ENCODE data around the gene VEZT.
A peak's percentile ranks its signal among the peaks of the same experiment; 100 is the strongest.

VEZT gene, protein sequence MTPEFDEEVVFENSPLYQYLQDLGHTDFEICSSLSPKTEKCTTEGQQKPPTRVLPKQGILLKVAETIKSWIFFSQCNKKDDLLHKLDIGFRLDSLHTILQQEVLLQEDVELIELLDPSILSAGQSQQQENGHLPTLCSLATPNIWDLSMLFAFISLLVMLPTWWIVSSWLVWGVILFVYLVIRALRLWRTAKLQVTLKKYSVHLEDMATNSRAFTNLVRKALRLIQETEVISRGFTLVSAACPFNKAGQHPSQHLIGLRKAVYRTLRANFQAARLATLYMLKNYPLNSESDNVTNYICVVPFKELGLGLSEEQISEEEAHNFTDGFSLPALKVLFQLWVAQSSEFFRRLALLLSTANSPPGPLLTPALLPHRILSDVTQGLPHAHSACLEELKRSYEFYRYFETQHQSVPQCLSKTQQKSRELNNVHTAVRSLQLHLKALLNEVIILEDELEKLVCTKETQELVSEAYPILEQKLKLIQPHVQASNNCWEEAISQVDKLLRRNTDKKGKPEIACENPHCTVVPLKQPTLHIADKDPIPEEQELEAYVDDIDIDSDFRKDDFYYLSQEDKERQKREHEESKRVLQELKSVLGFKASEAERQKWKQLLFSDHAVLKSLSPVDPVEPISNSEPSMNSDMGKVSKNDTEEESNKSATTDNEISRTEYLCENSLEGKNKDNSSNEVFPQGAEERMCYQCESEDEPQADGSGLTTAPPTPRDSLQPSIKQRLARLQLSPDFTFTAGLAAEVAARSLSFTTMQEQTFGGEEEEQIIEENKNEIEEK

DNA sequence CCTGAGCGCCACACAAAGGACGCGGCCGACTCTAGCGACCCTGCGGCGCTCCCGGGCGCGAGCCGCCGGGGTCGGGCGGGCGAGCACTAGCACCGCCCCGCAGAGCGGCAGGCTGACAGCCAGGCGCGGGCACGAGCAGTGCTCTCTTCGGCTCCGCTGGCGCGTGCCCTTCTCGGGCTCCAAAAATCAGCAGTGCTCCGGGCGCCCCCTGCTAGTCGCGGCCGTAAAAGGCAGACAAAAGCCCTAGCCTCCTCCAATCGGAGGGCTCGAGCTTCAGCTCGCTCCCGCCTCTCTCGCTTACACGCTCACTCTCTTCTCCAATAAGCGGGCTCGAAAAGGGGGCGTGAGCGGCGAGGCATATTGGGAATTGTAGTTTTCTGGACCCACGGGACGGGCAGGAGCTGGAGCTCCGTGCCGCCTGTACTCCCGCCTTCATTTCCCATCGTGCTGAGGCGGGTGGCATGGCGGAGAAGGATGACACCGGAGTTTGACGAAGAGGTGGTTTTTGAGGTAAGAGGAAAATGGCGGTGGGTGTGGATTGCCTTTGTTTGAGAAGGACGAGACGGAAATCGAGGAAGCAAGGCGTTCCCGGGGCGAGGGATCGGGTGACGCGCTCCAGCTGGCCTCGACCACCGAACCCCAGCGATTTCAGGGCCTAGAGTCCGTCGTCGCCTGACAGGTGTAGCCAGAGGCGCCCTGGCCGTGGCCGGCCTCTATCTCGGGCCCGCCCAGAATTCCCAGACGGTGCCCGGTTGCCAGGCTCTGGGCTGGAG lies at the start of gene VEZT, which contains the start of gene FGD6:
VEZT (plus strand) TSS at position 431 of the 773 bp plus-strand sequence; CDS start at position 475, 44 bp downstream.
FGD6 (minus strand) TSS at position 91 of the 773 bp plus-strand sequence. CDS start 227 bp downstream, outside the sequence.
- in situ Hi-C loops (cut with MboI; ENCODE audit: low pct_unique_long_range_greater_than_20kb, low sequenced_read_pairs), result no loop called here

DNA sequence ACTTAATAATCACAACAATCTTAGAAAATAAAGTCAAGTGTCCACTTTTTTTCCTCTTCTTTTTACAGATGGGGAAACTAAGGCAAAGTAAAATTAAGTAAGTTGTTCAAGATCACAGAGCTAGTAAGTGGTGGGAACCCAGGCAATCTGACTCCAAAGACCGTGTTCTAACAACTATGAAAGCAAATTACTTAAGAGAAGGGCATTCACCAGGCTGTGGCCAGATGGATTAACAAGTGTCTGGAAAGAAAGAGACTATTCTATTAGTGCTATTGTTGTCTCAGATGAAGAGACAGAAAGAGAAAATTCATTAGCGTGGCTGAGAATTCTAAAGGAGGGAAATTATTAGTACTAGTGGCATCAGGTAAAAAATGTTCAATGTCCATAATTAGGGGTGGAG lies 48.9 kb upstream of the VEZT start:
- in situ Hi-C loops (cut with MboI; ENCODE audit: low pct_unique_long_range_greater_than_20kb, low sequenced_read_pairs), result no loop called here
- no peak for DNase-seq

More for the DNA sequence above, at the start of gene VEZT, which contains the start of gene FGD6:
- peak; percentile 100 for DNase-seq

DNA sequence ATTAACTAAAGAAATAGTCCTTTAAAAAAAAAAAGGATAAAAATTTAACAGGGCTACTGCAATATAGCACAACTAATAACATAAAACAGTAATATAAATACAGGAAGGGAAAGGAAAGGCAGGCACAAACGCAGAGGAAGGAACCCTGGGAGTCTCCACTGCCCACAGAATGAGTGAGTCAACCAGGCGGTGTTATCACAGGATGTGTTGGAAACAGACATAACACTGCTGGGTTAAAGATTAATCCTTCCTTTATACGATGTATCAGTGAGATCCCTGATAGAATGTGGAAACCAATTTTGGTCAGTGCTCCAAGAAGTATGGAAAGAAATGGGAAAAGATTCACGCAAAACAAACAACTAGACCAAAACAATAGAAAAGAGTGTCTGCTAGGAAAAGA lies 48.2 kb upstream of the VEZT start:
- in situ Hi-C loops (cut with MboI; ENCODE audit: low pct_unique_long_range_greater_than_20kb, low sequenced_read_pairs), result no loop called here
- peak; percentile 17 for DNase-seq

DNA sequence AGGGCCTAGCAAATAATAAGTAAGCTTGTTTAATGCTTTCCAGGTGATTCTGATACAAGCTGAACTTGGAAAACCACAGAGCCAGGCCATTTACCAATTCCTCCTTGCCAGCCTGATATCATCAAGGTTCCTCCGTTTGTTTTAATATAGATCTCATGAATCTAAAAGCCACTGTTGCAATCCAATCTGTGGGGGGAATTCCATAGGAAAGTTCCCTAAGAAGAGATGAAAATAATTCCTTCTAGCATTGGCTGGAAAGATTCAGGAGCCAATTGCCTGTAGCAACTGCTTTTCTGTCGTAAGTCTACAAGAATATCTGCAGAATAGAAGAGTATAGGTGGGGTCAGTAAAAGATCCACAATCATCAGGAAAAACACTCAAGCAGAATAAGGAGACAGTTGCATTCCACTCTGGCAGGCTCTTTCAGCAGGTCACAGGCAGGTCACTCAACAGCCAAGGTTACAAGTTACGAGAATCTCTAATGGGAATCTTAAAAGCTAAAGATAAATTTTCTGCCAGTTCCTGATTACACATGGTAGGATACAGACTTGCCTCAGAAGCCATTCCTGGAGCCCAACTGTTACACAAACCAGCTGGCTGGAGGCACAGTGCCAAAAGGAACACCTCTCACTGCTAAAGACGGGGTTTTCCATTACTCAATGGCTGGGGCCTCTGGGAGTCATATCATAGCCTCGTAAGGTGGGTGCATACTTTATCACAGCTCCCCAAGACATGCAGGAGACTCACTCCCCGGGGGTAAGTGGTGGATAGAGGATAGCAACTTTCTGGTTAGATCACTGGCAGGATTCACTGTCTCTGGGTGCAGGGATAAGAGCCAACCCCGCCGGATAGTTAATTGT lies 44.0 kb upstream of the VEZT start:
- in situ Hi-C loops (cut with MboI; ENCODE audit: low pct_unique_long_range_greater_than_20kb, low sequenced_read_pairs), result no loop called here
- no peak for DNase-seq

DNA sequence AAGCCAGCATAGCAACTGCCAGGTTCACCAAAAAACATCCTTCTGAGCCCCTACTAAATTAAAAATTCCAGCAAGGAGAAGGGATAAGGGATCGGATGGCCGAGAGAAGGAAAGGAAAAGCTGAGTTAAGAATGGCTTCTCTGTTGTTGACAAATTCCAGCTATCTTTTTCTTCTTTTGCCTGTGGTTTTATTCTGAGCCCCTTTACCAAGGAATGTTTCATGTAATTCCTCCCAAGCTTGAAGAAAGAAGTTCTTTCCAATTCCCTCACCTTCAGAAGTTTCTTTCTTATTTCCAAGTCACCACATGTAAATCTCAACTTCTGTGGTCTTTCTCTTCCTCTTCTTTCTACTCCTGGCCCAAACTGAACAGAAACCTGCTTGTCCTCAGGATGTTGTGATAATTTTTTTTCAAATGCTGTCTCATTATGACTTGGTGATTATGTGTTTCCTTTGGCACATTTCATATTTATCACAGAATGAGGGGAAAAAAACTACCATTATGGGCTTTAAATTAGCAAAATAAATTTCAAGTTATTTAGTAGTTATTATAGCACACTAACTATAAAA lies 40.3 kb upstream of the VEZT start:
- DNase-seq, result no peak
- in situ Hi-C loops (cut with MboI; ENCODE audit: low pct_unique_long_range_greater_than_20kb, low sequenced_read_pairs), result no loop called here

DNA sequence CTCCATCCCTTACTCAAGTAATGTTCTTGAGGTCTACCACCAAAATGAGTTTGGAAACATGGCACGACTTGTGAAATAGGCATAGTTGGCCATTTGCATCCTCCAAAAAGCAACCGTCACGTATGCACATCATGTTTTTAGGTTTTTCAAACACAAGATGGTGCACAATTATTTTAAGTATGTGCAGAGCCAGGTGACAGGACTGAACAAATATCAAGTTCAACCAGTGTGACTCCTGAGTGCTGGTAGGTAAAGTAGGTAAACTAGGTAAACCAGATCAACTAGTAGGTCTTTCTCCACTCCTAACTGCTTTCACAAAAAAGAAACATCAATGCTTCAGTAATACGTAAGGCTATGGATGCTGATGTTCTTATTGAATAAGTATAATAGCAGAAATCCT lies 39.5 kb upstream of the VEZT start:
- no peak for DNase-seq
- in situ Hi-C loops (cut with MboI; ENCODE audit: low pct_unique_long_range_greater_than_20kb, low sequenced_read_pairs), result no loop called here

DNA sequence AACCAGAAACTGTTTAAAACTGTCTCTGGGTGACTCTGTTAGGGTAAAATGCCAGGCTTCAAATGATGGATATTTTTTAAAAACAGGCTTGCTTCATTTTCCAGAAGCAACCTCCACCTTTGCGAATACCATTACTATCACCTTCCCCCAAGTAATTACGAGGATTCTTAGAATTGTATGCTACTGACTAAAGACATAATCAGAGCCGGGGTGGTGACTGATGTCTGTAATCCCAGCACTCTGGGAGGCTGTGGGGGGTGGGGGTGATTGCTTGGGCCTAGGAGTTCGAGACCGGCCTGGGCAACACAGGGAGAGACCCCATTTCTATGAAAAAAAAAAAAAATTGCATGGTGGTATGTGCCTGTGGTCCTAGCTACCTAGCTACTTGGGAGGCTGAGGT lies 38.6 kb upstream of the VEZT start:
- in situ Hi-C loops (cut with MboI; ENCODE audit: low pct_unique_long_range_greater_than_20kb, low sequenced_read_pairs), result no loop called here
- DNase-seq, result no peak

DNA sequence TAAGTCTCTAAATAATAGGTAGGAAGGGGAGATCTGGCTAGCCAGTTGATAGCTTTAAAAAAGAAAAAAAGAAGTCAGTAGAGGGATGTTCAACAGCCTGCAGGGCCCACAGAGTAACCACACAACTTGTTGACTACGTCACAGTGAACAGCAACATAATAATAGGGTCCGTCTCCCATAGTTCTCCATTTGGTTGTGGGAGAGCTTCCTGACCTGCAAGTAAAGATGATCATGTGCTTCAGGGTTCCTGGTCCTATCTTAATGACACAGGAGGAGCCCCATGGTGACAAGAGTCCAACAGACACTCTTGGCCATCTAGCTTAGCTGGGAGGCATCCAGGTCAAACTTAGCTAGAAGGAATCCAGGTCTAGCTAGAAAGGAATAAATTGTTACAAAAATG lies 36.5 kb upstream of the VEZT start:
- in situ Hi-C loops (cut with MboI; ENCODE audit: low pct_unique_long_range_greater_than_20kb, low sequenced_read_pairs), result no loop called here
- no peak for DNase-seq

DNA sequence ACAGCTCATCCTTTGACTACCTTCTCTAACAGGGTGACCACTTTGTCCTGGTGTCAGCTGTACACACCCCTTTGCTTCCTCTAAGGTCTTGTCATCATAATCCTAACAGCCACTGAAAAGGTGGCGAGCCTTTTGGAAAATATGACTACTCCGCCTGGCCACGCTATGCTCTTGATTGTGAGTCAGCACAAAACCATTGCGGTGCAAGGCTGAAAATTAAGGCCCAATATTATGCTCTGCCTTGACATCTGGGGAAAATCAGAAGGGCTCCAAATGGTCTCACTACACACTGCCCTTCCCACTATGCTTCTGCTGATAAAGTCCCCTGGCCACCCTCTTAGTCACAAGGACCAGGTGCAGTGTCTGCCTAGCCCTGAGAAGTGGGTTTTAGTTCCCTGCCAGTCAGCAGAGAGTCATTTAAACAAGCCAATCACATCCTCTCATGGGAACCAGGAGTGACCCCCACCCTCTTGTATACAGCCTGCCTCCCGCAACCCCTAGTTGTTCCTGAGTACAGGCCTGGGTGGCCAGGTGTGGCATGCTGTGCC lies 34.7 kb upstream of the VEZT start:
- in situ Hi-C loops (cut with MboI; ENCODE audit: low pct_unique_long_range_greater_than_20kb, low sequenced_read_pairs), result no loop called here
- no peak for DNase-seq

DNA sequence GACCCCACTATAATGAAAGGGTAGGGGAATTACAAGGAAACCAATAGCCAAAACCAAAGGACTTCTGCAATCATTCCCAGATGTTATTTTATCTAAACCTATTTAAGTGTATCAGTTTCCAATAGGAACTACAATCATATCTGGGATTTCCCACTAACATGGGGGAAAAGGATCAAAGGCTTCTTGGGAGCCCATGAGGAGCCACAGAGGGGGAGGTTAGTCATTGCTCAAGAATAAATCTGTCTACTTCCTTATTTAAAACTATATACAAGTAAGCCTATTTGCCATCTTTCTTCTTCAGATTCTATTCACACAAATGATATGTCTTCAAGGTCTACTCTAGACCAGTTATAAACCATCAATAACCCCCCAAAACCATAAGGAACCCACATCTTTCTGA lies 33.5 kb upstream of the VEZT start:
- in situ Hi-C loops (cut with MboI; ENCODE audit: low pct_unique_long_range_greater_than_20kb, low sequenced_read_pairs), result no loop called here
- no peak for DNase-seq

DNA sequence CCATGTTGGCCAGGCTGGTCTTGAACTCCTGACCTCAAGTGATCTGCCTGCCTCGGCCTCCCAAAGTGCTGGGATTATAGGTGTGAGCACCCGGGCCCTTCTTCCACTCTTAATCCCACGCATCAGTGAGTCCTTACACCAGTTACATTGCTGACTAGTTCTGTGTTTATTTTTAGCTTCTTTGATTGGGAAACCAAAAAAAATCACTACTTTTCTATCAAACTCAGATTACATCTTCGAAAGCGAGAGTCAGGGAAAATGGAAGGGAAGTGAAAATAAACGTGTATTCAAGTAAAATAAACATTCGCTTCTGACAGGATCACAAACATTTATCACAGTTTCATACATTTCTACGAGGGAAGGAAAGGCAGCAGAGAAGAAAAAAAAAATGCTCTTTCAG lies 32.5 kb upstream of the VEZT start:
- in situ Hi-C loops (cut with MboI; ENCODE audit: low pct_unique_long_range_greater_than_20kb, low sequenced_read_pairs), result no loop called here
- no peak for DNase-seq

DNA sequence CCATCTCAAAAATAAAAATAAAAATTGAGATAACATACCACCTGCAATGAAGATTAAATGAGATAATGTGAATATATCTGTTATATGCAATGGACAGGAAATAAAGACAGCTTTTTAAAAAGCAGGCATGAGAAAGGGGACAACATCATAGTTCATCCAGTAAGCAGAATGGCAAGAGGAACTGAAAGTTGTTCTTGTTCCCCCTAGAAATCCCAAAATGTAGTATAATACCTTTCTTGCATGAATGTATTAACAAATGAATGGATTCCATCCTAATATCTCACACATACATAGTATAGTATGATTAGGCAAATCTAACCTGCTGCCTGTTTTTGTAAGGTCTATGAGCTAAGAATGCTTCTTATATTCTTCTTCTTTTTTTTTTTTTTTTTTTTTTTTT lies 31.8 kb upstream of the VEZT start:
- DNase-seq, result no peak
- in situ Hi-C loops (cut with MboI; ENCODE audit: low pct_unique_long_range_greater_than_20kb, low sequenced_read_pairs), result no loop called here

DNA sequence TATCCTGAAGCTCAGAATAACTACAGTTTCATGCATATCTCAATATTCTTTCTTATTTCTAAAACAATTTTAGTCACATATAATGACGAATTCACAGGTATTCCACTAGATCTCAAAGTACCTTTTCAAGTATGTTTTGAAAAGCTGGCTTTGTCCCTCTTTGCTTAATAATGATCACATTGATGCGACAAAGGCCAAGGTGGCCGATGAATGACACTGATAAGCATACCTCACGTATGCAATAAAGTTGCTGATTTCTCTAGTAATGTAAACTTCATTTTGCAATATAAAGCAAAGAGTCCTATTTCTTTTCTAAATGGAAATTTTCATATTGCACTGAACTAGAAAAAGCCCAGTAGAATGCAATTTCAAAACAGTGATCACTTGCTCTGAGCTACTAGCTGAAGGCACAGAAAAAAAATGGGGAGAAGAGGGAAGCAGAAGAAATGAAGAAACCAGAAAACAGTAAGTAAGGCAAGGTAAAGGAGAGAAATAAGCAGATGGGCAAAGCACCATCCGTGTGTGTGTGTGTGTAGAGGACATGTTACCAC lies 29.7 kb upstream of the VEZT start:
- no peak for DNase-seq
- in situ Hi-C loops (cut with MboI; ENCODE audit: low pct_unique_long_range_greater_than_20kb, low sequenced_read_pairs), result no loop called here

DNA sequence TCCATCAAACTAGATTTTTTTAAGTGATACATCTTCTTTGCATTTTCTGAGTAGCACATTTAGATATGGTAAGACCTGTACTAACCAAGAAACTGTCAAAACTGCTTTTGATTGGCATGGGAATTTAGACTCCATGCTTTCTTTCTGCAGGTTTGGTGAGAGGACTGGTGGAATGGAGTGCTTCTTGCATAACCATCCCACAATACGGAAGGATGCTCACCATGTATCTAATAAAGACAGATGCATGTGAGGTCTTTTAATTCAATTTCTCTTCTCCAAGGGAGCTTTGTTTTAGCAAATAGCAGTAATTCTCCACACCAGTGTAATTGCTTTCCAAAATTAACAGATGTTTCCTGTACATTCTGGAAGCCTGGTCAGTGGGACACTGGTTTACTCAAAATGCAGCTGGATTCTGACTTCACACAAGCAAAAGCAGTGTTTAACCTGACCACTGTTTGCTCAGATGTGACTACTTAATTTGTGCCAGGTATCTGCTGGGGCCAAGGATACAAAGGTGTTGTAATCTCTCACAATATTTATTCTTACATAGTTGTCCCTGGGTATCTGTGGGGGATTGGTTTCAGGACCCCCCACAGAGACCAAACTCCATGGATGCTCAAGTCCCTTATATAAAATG lies 26.4 kb upstream of the VEZT start:
- in situ Hi-C loops (cut with MboI; ENCODE audit: low pct_unique_long_range_greater_than_20kb, low sequenced_read_pairs), result no loop called here
- no peak for DNase-seq

DNA sequence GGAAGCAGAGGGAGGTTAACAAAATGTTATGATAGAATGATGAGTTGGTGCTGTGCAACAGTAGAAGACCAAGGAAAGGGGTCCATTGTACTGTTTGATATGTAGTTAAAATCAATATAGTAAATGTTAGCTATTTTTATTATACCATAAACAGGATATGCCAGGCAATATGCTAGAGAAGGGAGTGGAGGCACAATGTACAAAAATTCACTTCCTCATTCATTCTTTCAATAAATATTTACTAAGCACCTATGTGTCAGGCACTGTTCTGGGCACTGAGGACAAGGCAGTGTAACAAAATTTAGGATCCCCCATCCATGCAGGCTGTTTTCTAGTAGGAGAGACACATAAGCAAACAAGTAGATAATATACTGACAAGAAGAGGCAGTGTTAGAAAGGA lies 25.3 kb upstream of the VEZT start:
- no peak for DNase-seq
- in situ Hi-C loops (cut with MboI; ENCODE audit: low pct_unique_long_range_greater_than_20kb, low sequenced_read_pairs), result no loop called here

DNA sequence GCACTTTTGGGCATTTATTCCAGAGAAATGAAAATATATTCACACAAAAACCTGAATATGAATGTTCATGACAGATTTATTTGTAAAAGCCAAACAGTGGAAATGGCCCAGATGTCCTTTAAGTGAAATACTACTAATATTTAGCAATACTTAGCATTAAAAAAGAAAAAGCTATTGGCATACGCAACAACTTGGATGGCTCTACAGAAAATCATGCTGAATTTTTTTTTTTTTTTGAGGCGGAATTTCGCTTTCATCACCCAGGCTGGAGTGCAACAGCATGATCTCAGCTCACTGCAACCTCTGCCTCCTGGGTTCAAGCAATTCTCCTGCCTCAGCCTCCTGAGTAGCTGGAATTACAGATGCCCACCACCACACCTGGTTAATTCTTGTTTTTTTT lies 24.5 kb upstream of the VEZT start:
- DNase-seq, result no peak
- in situ Hi-C loops (cut with MboI; ENCODE audit: low pct_unique_long_range_greater_than_20kb, low sequenced_read_pairs), result no loop called here

DNA sequence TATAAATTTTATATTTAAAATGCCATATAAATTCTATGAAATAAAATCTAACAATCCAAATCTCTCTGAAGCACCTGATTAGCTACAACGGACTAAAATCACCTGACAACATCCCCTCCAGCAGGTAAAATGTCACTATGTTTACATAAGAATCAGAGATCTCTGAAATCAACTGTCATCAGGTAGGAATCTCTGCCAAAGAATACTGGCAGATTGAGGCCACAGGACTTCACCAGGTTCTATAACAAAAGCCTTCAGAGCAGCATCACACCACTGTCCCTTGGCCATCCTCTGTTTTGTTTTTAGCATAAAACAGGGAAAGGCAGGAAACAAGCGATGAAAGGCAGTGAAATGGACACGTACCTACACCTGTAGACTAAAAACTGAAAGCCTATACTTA lies 22.5 kb upstream of the VEZT start:
- DNase-seq, result no peak
- in situ Hi-C loops (cut with MboI; ENCODE audit: low pct_unique_long_range_greater_than_20kb, low sequenced_read_pairs), result no loop called here

Data from KBM-7 (cell line).